Activated CD8-positive, alpha-beta T cell treated with anti-CD3 and anti-CD28 coated beads, Interleukin-2, amount 10 ng/mL, durations not matched to agents 7 days and 5 days (primary cell): ENCODE results near the gene XPA. TPM values are rescaled to one million over a fixed set of nuclear protein-coding genes. Genes with fewer than 3 reads are reported as not detected.

ENCODE experiments used
- ATAC-seq: fragments of 150-1000 bp; cut with Tn5 transposase; one replicate; pipeline ENCODE4 v1.10.0; 2021; ENCODE audit warnings: moderate library complexity
- CTCF ChIA-PET: fragments of 350-600 bp; sonication (Branson Sonifier 250); formaldehyde crosslinking; loops from one replicate; lab custom pipeline; 2021; ENCODE audit warnings: antibody characterized with exemption; lab: Charles Lee
- POLR2A ChIA-PET: fragments of 350-600 bp; sonication (Branson Sonifier 250); formaldehyde crosslinking; loops from one replicate; lab custom pipeline; 2021; ENCODE audit warnings: antibody characterized with exemption; lab: Charles Lee
- DNase-seq: peaks from one replicate; pipeline ENCODE4 v3.0.0-alpha.2; 2020
- H3K27ac Mint-ChIP-seq: one replicate; pipeline ENCODE4 v1.8.0; 2021; ENCODE audit warnings: mild to moderate bottlenecking, mixed read lengths
- H3K27me3 Mint-ChIP-seq: one replicate; pipeline ENCODE4 v1.8.0; 2021; ENCODE audit warnings: low read depth, mixed read lengths
- H3K36me3 Mint-ChIP-seq: one replicate; pipeline ENCODE4 v1.8.0; 2021; ENCODE audit warnings: low read depth, mixed read lengths
- H3K4me1 Mint-ChIP-seq: one replicate; pipeline ENCODE4 v1.8.0; 2021; ENCODE audit warnings: low read depth, mixed read lengths
- H3K4me3 Mint-ChIP-seq: one replicate; pipeline ENCODE4 v1.8.0; 2021; ENCODE audit warnings: mild to moderate bottlenecking, mixed read lengths
- H3K9me3 Mint-ChIP-seq: one replicate; pipeline ENCODE4 v1.8.0; 2022; ENCODE audit warnings: mixed read lengths; ENCODE audit not compliant: insufficient read depth
- total RNA-seq, 2 experiments: library from RNA; stranded (reverse); gene quantifications; one replicate each; pipeline ENCODE4 v1.2.3, GENCODE V29; 2021

The XPA gene
- total RNA-seq, 2 experiments from 2014 or later, result 10.2 TPM

GRCh38 chr9:97628668-97629067 lies 68.5 kb downstream of the XPA start:
- Mint-ChIP-seq H3K9me3 (no peaks in the 10 kb centered on the region), H3K27ac (no peak overlapping the region), H3K36me3 (peaks cover 9% of the 10 kb centered on the region), H3K4me3 (no peak overlapping the region), H3K27me3 (no peaks in the 10 kb centered on the region), H3K4me1 (peaks cover 2% of the 10 kb centered on the region)
- ATAC-seq (no peak), DNase-seq (no peak)
- ChIA-PET POLR2A (interaction anchor here (0.6 kb wide), 1 partner anchor 60 kb away, joined by 3 read pairs; no protein-coding TSS in a partner anchor), CTCF (interaction anchor here (1.0 to 4.8 kb wide), 5 partner anchors 13 to 242 kb away, joined by 4 to 27 read pairs (median 5); partner anchors contain the start of gene TDRD7)

- Mint-ChIP-seq H3K4me1 (peaks cover 2% of the 10 kb centered on the region), H3K4me3 (no peak overlapping the region), H3K9me3 (no peaks in the 10 kb centered on the region), H3K27me3 (no peaks in the 10 kb centered on the region), H3K36me3 (peaks cover 16% of the 10 kb centered on the region), H3K27ac (no peak overlapping the region)
- ChIA-PET CTCF (interaction anchor here (1.0 to 4.8 kb wide), 3 partner anchors 12 to 159 kb away, joined by 3 to 27 read pairs (median 5); no protein-coding TSS in a partner anchor), POLR2A (no interaction called here)
- DNase-seq, result no peak
- no peak for ATAC-seq
Observed at GRCh38 chr9:97627624-97628023, 69.5 kb downstream of the XPA start.

- Mint-ChIP-seq H3K4me3 (no peak overlapping the region), H3K27ac (no peak overlapping the region), H3K9me3 (no peaks in the 10 kb centered on the region), H3K4me1 (peaks cover 2% of the 10 kb centered on the region), H3K36me3 (peaks cover 30% of the 10 kb centered on the region), H3K27me3 (no peaks in the 10 kb centered on the region)
- ATAC-seq, result no peak
- POLR2A ChIA-PET, result no interaction called here
- CTCF ChIA-PET, result interaction anchor here (1.0 to 3.0 kb wide), 4 partner anchors 10 to 157 kb away, joined by 3 to 19 read pairs (median 4); no protein-coding TSS in a partner anchor
- no peak for DNase-seq
Observed at GRCh38 chr9:97625620-97626019, 71.5 kb downstream of the XPA start.

Other genes with a start within 250 kb of the XPA start
- under 1 TPM; 0.16 to 0.29 TPM for gene TMOD1, start 195.7 kb downstream of the XPA start, total RNA-seq
- gene TSTD2, start 64.0 kb downstream of the XPA start, total RNA-seq, result 10 to 100 TPM; 13.0 to 15.6 TPM
- gene NCBP1, start 63.5 kb downstream of the XPA start, total RNA-seq, result 10 to 100 TPM; 45.1 to 45.9 TPM
- under 1 TPM in 1 of 2 experiments, not detected in 1; 0.08 TPM for gene FOXE1, start 155.9 kb upstream of the XPA start, total RNA-seq
- 10 to 100 TPM; 18.7 to 19.2 TPM for gene TRMO, start 225.2 kb upstream of the XPA start, total RNA-seq
- 1 to 10 TPM; 1.2 to 1.6 TPM for gene HEMGN, start 240.8 kb upstream of the XPA start, total RNA-seq